HepG2 (cell line): ENCODE data around the gene POLL. TPM values are rescaled to one million over a fixed set of nuclear protein-coding genes. Genes with fewer than 3 reads are reported as not detected.
A peak's percentile ranks its signal among the peaks of the same experiment; 100 is the strongest.

Experiments
- CEBPB ChIP-seq: IDR thresholded peaks from 2 replicates; pipeline ENCODE4 v1.6.1; 2011; ENCODE audit warnings: low read depth, low read length, improper control_type of control experiment, borderline replicate concordance
- CENPT ChIP-seq: sonication (generic); formaldehyde crosslinking; IDR thresholded peaks from 2 replicates; pipeline ENCODE4 v1.8.0; 2022; ENCODE audit warnings: low read depth, mild to moderate bottlenecking, moderate library complexity, missing genetic modification reagents
- CREM ChIP-seq, 2 experiments: sonication (generic) in 1 of 2; formaldehyde crosslinking in 1 of 2; IDR thresholded peaks; 2 replicates each; pipeline versions ENCODE4 v1.4.0 to v1.6.1; 2016 to 2020; ENCODE audit warnings: antibody characterized with exemption in 1 of 2, mild to moderate bottlenecking in 1 of 2, missing genetic modification reagents in 1 of 2
- EEA1 ChIP-seq: sonication (generic); formaldehyde crosslinking; IDR thresholded peaks from 2 replicates; pipeline ENCODE4 v1.5.1; 2020; ENCODE audit warnings: mild to moderate bottlenecking, missing genetic modification reagents, borderline replicate concordance
- MYC ChIP-seq: sonication (generic); formaldehyde crosslinking; IDR thresholded peaks from 2 replicates; pipeline ENCODE4 v1.9.0; 2021; ENCODE audit warnings: missing genetic modification reagents, borderline replicate concordance
- ONECUT2 ChIP-seq: sonication (generic); formaldehyde crosslinking; IDR thresholded peaks from 2 replicates; pipeline ENCODE4 v1.4.0; 2020; ENCODE audit warnings: missing genetic modification reagents
- SCMH1 ChIP-seq: sonication (generic); formaldehyde crosslinking; IDR thresholded peaks from 2 replicates; pipeline ENCODE4 v1.9.0; 2021; ENCODE audit warnings: missing genetic modification reagents, mild to moderate bottlenecking, borderline replicate concordance
- SMAD3 ChIP-seq: sonication (generic); formaldehyde crosslinking; IDR thresholded peaks from 2 replicates; pipeline ENCODE4 v1.4.0; 2020; ENCODE audit warnings: missing genetic modification reagents
- TCF7 ChIP-seq: sonication (generic); IDR thresholded peaks from 2 replicates; pipeline ENCODE4 v1.6.1; 2016; ENCODE audit warnings: antibody characterized with exemption, low read depth
- ZBTB2 ChIP-seq: sonication (generic); formaldehyde crosslinking; IDR thresholded peaks from 2 replicates; pipeline ENCODE4 v1.8.0; 2022; ENCODE audit warnings: low read depth, missing genetic modification reagents
- ZBTB40 ChIP-seq, 2 experiments: fragments of 450-650 bp in 1 of 2; sonication (generic) in 1 of 2; formaldehyde crosslinking in 1 of 2; IDR thresholded peaks; 2 replicates each; pipeline versions ENCODE4 v1.6.1 to v1.8.0; 2016 to 2022; ENCODE audit warnings: antibody characterized with exemption in 1 of 2, mild to moderate bottlenecking in 1 of 2, missing genetic modification reagents in 1 of 2
- ZFYVE20 ChIP-seq: sonication (generic); formaldehyde crosslinking; IDR thresholded peaks from 2 replicates; pipeline ENCODE4 v1.8.0; 2023; ENCODE audit warnings: low read depth, mild to moderate bottlenecking, moderate library complexity, missing genetic modification reagents, borderline replicate concordance
- ZNF17 ChIP-seq: sonication (generic); formaldehyde crosslinking; IDR thresholded peaks from 2 replicates; pipeline ENCODE4 v1.5.0; 2020; ENCODE audit warnings: mild to moderate bottlenecking, missing genetic modification reagents
- ZNF713 ChIP-seq: sonication (generic); formaldehyde crosslinking; IDR thresholded peaks from 2 replicates; pipeline ENCODE4 v1.4.0; 2020; ENCODE audit warnings: mild to moderate bottlenecking, missing genetic modification reagents
- ZNF720 ChIP-seq: sonication (generic); formaldehyde crosslinking; IDR thresholded peaks from 2 replicates; pipeline ENCODE4 v1.4.0; 2020; ENCODE audit warnings: missing genetic modification reagents
- ZNF790 ChIP-seq: sonication (generic); formaldehyde crosslinking; IDR thresholded peaks from 2 replicates; pipeline ENCODE4 v1.8.0; 2022; ENCODE audit warnings: missing genetic modification reagents, mild to moderate bottlenecking, borderline replicate concordance
- polyA plus RNA-seq, 8 experiments: library from polyadenylated mRNA; depleted of rRNA in 3 of 8; stranded (reverse) in 7 of 8; unstranded in 1 of 8; fragments of >200 nt; fragmentation: Illumina TruSeq in 4 of 8; extraction: Trizol in 4 of 8; gene quantifications; 2 replicates each; pipeline versions ENCODE4 v1.2.1 to v1.2.3, GENCODE V29; 2011 to 2016; ENCODE audit warnings: low read depth in 4 of 8, missing spikeins in 1 of 8, mixed read lengths in 1 of 8; ENCODE audit not compliant: insufficient read depth in 1 of 8
- total RNA-seq, 5 experiments: library from RNA; depleted of rRNA; stranded (reverse); fragments of >200 nt; fragmentation: Illumina TruSeq; extraction: Trizol; gene quantifications; 2 replicates each; pipeline ENCODE4 v1.2.3, GENCODE V29; 2016; ENCODE audit warnings: low read depth in 1 of 5
- TF ChIP-seq, protein P1 (sequence below): sonication (generic); formaldehyde crosslinking; IDR thresholded peaks from 2 replicates; pipeline ENCODE4 v1.4.0; 2020; ENCODE audit warnings: low read depth, mild to moderate bottlenecking, missing genetic modification reagents

The POLL gene
- total and polyA plus RNA-seq, 2 of the 13 experiments (the other 11 are each of a cell fraction or from before 2014, with no cell fraction given), result 13.8 to 19.1 TPM

GRCh38 chr10:101587725-101588653, at the start of gene POLL, which contains the start of gene DPCD (continued):
- TF ChIP-seq CREM (IDR thresholded peaks at IDR 0.05) (peak; percentile 54; the same call in 1 of the 2 replicates), CREM (CRISPR knock-in tag; IDR thresholded peaks at IDR 0.05) (no peak), EEA1 (CRISPR knock-in tag) (no peak), ZNF790 (no peak), TCF7 (no peak), SCMH1 (CRISPR knock-in tag) (no peak), ZBTB2 (CRISPR knock-in tag) (no peak), ONECUT2 (CRISPR knock-in tag) (no peak), ZFYVE20 (no peak), CENPT (CRISPR knock-in tag) (no peak), ZBTB40 (IDR thresholded peaks at IDR 0.05) (peak; percentile 91), ZBTB40 (CRISPR knock-in tag; IDR thresholded peaks at IDR 0.05) (no peak), ZNF720 (CRISPR knock-in tag) (no peak), SMAD3 (0 out of 2 replicates have a peak, but pooled peaks have one; percentile 55), MYC (peak; percentile 71; the same call in 1 of the 2 replicates), ZNF713 (no peak), CEBPB (no peak), ZNF17 (no peak)
- TF ChIP-seq, protein P1, sequence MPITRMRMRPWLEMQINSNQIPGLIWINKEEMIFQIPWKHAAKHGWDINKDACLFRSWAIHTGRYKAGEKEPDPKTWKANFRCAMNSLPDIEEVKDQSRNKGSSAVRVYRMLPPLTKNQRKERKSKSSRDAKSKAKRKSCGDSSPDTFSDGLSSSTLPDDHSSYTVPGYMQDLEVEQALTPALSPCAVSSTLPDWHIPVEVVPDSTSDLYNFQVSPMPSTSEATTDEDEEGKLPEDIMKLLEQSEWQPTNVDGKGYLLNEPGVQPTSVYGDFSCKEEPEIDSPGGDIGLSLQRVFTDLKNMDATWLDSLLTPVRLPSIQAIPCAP (CRISPR knock-in tag), result no peak
